Suprapubic skin (tissue), 3 donors: ENCODE results near the gene LRMDA.

Experiments
- EP300 ChIP-seq: sonication (generic); formaldehyde crosslinking; IDR thresholded peaks from one replicate; pipeline ENCODE4 v1.6.1; 2017; ENCODE audit warnings: antibody characterized with exemption
- POLR2A ChIP-seq, 2 donors: fragments of 450-650 bp; IDR thresholded peaks; one replicate each; pipeline ENCODE4 v1.6.1; 2017; ENCODE audit warnings: antibody characterized with exemption in 2 of 2, mild to moderate bottlenecking in 2 of 2, moderate library complexity in 2 of 2
- TF ChIP-seq, protein P1 (sequence below), 2 donors: fragments of 200-600 bp in 1 of 2; fragments of 450-650 bp in 1 of 2; sonication (generic) in 1 of 2; IDR thresholded peaks; one replicate each; pipeline ENCODE4 v1.5.1; 2016 to 2019; ENCODE audit warnings: antibody characterized with exemption in 2 of 2, mild to moderate bottlenecking in 1 of 2, moderate library complexity in 1 of 2

DNA sequence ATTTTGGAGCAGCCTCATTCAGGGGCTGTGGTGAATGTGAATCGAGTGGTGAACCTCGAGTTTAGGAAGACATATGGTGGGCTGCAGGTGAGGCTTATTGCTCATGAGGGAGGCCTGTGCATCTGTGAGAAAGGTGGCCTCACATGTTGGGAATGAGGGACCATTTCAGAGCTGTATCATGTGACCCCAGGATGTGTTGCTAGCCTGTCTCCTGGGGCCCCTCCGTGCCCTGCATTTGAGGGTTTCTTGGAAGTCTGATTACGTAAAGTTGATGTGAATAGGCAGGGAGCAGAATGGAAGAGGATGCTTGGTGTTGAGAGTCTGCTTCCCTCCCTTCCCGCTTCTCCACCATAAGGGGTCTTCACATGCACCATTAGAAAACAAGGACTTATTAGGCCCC, 569.1 kb downstream of the LRMDA start:
- TF ChIP-seq POLR2A (IDR thresholded peaks at IDR 0.05) = no peak
- no peak for TF ChIP-seq EP300
- TF ChIP-seq, protein P1, sequence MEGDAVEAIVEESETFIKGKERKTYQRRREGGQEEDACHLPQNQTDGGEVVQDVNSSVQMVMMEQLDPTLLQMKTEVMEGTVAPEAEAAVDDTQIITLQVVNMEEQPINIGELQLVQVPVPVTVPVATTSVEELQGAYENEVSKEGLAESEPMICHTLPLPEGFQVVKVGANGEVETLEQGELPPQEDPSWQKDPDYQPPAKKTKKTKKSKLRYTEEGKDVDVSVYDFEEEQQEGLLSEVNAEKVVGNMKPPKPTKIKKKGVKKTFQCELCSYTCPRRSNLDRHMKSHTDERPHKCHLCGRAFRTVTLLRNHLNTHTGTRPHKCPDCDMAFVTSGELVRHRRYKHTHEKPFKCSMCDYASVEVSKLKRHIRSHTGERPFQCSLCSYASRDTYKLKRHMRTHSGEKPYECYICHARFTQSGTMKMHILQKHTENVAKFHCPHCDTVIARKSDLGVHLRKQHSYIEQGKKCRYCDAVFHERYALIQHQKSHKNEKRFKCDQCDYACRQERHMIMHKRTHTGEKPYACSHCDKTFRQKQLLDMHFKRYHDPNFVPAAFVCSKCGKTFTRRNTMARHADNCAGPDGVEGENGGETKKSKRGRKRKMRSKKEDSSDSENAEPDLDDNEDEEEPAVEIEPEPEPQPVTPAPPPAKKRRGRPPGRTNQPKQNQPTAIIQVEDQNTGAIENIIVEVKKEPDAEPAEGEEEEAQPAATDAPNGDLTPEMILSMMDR (IDR thresholded peaks at IDR 0.05) = no peak
